Measurements from ENCODE around the gene C16orf86. TPM values are rescaled to one million over a fixed set of nuclear protein-coding genes. Genes with fewer than 3 reads are reported as not detected.

C16orf86 gene
- total RNA-seq, 2 donors from 2014 or later, result 1.1 to 1.4 TPM

- Histone ChIP-seq H3K36me3 (no peaks in the 10 kb centered on the region), H3K4me1 (peaks cover 21% of the 10 kb centered on the region), H3K27ac (no peak overlapping the region), H3K9ac (ENCODE audit: low read depth in 2 of 2, low read length in 2 of 2) (no peak overlapping the region), H3K4me3 (no peak overlapping the region), H3K9me3 (no peaks in the 10 kb centered on the region), H3K27me3 (no peaks in the 10 kb centered on the region)
- intact Hi-C loops (cut with DNase I), result loop anchor here (10.0 kb wide), 1 partner anchor 138 kb away; the partner anchor contains the start of gene RIPOR1
- TF ChIP-seq CTCF (IDR thresholded peaks at IDR 0.05), result no peak
- no peak for DNase-seq
Measured at GRCh38 chr16:67662653-67663010, 4.0 kb upstream of the C16orf86 start.

- intact Hi-C loops (cut with DNase I), result loop anchor here (10.0 kb wide), 1 partner anchor 139 kb away; the partner anchor contains the start of gene RIPOR1
- H3K27me3 ChIP-seq, result no peaks in the 10 kb centered on the region
- no peak overlapping the region for H3K9ac ChIP-seq (ENCODE audit: low read depth in 2 of 2, low read length in 2 of 2)
- no peak for DNase-seq
- no peaks in the 10 kb centered on the region for H3K36me3 ChIP-seq
- TF ChIP-seq CTCF (IDR thresholded peaks at IDR 0.05), result no peak
- H3K4me1 ChIP-seq, result peaks cover 23% of the 10 kb centered on the region
- no peaks in the 10 kb centered on the region for H3K9me3 ChIP-seq
- no peak overlapping the region for H3K27ac ChIP-seq
- no peak overlapping the region for H3K4me3 ChIP-seq
Measured at GRCh38 chr16:67663151-67663876, 3.3 kb upstream of the C16orf86 start.

- intact Hi-C loops (cut with DNase I), result loop anchor here (10.0 kb wide), 1 partner anchor 139 kb away; the partner anchor contains the start of gene RIPOR1
- Histone ChIP-seq H3K36me3 (no peaks in the 10 kb centered on the region), H3K27ac (no peak overlapping the region), H3K9ac (ENCODE audit: low read depth in 2 of 2, low read length in 2 of 2) (no peak overlapping the region), H3K9me3 (no peaks in the 10 kb centered on the region), H3K4me1 (peaks cover 23% of the 10 kb centered on the region), H3K4me3 (no peak overlapping the region), H3K27me3 (no peaks in the 10 kb centered on the region)
- no peak for DNase-seq
- no peak for TF ChIP-seq CTCF (IDR thresholded peaks at IDR 0.05)
Measured at GRCh38 chr16:67663877-67664222, 2.8 kb upstream of the C16orf86 start.

GRCh38 chr16:67664258-67664657 is 2.4 kb upstream of the C16orf86 start:
- TF ChIP-seq CTCF (IDR thresholded peaks at IDR 0.05), result no peak
- intact Hi-C loops (cut with DNase I), result loop anchor here (10.0 kb wide), 1 partner anchor 139 kb away; the partner anchor contains the start of gene RIPOR1
- Histone ChIP-seq H3K4me3 (no peak overlapping the region), H3K9ac (ENCODE audit: low read depth in 2 of 2, low read length in 2 of 2) (no peak overlapping the region), H3K4me1 (peaks cover 19% of the 10 kb centered on the region), H3K27me3 (no peaks in the 10 kb centered on the region), H3K9me3 (no peaks in the 10 kb centered on the region), H3K36me3 (no peaks in the 10 kb centered on the region), H3K27ac (no peak overlapping the region)
- no peak for DNase-seq

GRCh38 chr16:67664871-67665270 is 1.7 kb upstream of the C16orf86 start:
- intact Hi-C loops (cut with DNase I), result loop anchor here (10.0 kb wide), 1 partner anchor 140 kb away; the partner anchor contains the start of gene RIPOR1

More at GRCh38 chr16:67664871-67665270, 1.7 kb upstream of the C16orf86 start:
- Histone ChIP-seq H3K9me3 (no peaks in the 10 kb centered on the region), H3K4me3 (no peak overlapping the region), H3K27me3 (no peaks in the 10 kb centered on the region), H3K27ac (no peak overlapping the region), H3K4me1 (peaks cover 17% of the 10 kb centered on the region), H3K36me3 (no peaks in the 10 kb centered on the region), H3K9ac (ENCODE audit: low read depth in 2 of 2, low read length in 2 of 2) (no peak overlapping the region)
- no peak for DNase-seq
- no peak for TF ChIP-seq CTCF (IDR thresholded peaks at IDR 0.05)

Measured in colonic mucosa (tissue), 4 donors.